ENCODE results near the gene PROM1.

DNA sequence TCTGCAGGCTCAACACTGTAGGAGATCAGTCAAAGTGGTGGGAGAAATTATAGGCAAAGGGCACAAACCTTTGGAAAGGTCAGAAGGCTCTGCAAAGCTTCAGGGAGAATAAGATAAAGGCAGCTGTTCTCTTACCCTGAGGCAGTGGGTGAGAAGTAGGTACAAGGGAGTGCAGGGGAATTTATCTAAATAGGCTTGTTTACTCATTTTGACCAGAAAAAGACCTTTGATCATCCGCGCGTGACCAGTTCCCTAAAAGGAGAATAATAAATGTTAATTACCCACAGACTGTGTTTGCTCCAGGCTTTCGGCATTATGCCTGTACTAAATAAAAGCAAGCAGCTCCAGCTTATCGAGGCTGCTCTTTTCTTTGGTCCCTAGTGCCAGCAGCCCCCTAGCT, 130.2 kb downstream of the PROM1 start:
- TF ChIP-seq, protein P1, sequence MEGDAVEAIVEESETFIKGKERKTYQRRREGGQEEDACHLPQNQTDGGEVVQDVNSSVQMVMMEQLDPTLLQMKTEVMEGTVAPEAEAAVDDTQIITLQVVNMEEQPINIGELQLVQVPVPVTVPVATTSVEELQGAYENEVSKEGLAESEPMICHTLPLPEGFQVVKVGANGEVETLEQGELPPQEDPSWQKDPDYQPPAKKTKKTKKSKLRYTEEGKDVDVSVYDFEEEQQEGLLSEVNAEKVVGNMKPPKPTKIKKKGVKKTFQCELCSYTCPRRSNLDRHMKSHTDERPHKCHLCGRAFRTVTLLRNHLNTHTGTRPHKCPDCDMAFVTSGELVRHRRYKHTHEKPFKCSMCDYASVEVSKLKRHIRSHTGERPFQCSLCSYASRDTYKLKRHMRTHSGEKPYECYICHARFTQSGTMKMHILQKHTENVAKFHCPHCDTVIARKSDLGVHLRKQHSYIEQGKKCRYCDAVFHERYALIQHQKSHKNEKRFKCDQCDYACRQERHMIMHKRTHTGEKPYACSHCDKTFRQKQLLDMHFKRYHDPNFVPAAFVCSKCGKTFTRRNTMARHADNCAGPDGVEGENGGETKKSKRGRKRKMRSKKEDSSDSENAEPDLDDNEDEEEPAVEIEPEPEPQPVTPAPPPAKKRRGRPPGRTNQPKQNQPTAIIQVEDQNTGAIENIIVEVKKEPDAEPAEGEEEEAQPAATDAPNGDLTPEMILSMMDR (IDR thresholded peaks at IDR 0.05) = no peak
- TF ChIP-seq POLR2AphosphoS5 (IDR thresholded peaks at IDR 0.05) = no peak
- TF ChIP-seq POLR2A (IDR thresholded peaks at IDR 0.05; ENCODE audit: low read depth) = no peak
